Thyroid gland (tissue), 4 donors: ENCODE data around the gene HYAL2.

Experiments
- CTCF ChIP-seq, 6 experiments: fragments of 200-600 bp in 3 of 6; fragments of 450-650 bp in 3 of 6; sonication (generic) in 3 of 6; IDR thresholded peaks; one replicate each; pipeline ENCODE4 v1.5.1; 2016 to 2019; ENCODE audit warnings: antibody characterized with exemption in 6 of 6, mild to moderate bottlenecking in 2 of 6, inconsistent platforms in 1 of 6, moderate library complexity in 1 of 6
- POLR2A ChIP-seq, 2 donors: fragments of 450-650 bp; IDR thresholded peaks; one replicate each; pipeline ENCODE4 v1.6.1; 2017; ENCODE audit warnings: antibody characterized with exemption in 2 of 2, mild to moderate bottlenecking in 2 of 2, moderate library complexity in 1 of 2

GRCh38 chr3:50370594-50370993 lies 48.0 kb upstream of the HYAL2 start:
- TF ChIP-seq POLR2A (IDR thresholded peaks at IDR 0.05) (no peak), CTCF (IDR thresholded peaks at IDR 0.05) (no peak)
